Left kidney (tissue), 2 donors: Measurements from ENCODE around the gene ABR. TPM values are rescaled to one million over a fixed set of nuclear protein-coding genes. Genes with fewer than 3 reads are reported as not detected.
"Not testable (repeated sequence)": the region's sequence is repeated elsewhere in the genome, so short reads cannot be mapped to it uniquely, and the experiment has no call there.

ENCODE experiments used
- DNase-seq: peaks from one replicate; pipeline ENCODE4 v3.0.0-alpha.2; 2013
- polyA plus RNA-seq: library from polyadenylated mRNA; unstranded; fragments of 120-200 nt; gene quantifications from one replicate; pipeline ENCODE4 v1.2.1, GENCODE V29; 2013; ENCODE audit not compliant: insufficient read length

Gene ABR
- polyA plus RNA-seq, 1 donor: 49.2 TPM

DNA sequence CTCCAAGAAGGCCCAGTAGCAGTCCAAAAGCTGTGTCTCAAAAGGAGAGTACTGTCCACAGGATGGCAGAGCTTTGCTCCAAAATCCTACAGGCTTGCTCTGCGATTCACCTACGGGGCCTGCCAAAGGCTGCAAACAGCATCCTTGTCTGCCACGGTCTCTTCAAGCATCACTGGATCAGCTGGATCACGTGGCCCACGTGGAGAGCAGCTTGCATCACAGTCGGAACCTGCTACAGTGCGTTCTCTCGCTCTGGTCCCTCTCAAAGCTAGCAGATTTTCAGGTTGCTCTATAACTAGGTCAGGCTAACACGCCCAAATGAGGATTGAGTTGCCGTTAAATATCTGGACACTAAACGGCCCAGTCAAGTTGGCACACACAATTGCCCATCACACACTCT, 191.2 kb downstream of the ABR start:
- no peak for DNase-seq

GRCh38 chr17:987931-988330, 191.8 kb downstream of the ABR start:
- DNase-seq: no peak

- DNase-seq: no peak
Measured at GRCh38 chr17:986322-986929, 193.4 kb downstream of the ABR start.

GRCh38 chr17:983921-984320, 195.9 kb downstream of the ABR start:
- DNase-seq: no peak

GRCh38 chr17:981292-981658, 198.5 kb downstream of the ABR start:
- no peak for DNase-seq

- DNase-seq: peak; percentile 91
Measured at GRCh38 chr17:980406-981291, 199.1 kb downstream of the ABR start.

DNA sequence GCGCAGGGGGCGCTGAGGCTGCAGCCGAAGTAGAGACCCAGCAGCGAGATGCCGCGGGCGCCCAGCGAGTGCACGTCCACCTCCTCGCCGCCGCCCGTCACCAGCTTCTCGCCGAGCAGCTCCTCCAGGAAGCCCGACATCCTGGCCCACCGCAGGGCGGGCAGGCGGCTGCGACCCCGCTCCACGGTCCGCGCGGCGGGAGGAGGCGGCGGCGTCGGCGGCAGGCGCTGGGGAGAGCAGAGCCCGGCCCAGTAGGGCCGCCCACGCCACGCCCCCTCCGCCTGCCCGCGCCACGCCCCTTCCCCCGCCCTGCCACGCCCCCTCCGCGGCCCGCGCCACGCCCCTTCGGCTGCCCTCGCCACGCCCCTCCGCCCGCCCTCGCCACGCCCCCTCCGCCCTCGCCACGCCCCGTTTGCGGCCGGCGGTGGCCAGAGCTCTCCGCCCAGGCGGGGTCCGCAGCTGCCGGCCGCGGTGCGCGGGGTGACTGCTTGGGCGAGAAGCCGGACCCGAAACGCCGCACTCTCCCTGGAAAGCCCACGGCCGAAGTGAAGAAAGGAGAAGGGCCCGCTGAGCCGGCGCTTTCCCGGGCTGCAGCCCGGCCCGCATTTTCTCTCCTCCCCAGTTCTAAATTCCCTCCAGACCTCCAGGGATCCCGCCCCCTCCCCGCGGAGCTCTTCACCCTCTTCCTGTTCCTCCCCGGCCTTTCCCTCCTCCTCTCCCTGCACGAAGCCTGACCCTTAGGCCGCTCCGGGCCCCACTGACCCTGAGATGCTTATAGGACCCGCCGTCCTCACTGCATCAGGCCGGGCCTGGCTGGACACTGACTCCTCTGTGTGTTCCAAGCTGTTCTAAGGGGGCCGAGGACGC, 200.0 kb downstream of the ABR start, which contains the start of gene NXN:
Gene NXN (minus strand): TSS at position 238 of the 867 bp plus-strand sequence.
- peak; percentile 73 for DNase-seq

GRCh38 chr17:979212-979538, 200.6 kb downstream of the ABR start:
- no peak for DNase-seq

- DNase-seq: no peak
Measured at GRCh38 chr17:978103-979093, 201.4 kb downstream of the ABR start.

- DNase-seq: no peak
Measured at GRCh38 chr17:977166-977565, 202.6 kb downstream of the ABR start.

DNA sequence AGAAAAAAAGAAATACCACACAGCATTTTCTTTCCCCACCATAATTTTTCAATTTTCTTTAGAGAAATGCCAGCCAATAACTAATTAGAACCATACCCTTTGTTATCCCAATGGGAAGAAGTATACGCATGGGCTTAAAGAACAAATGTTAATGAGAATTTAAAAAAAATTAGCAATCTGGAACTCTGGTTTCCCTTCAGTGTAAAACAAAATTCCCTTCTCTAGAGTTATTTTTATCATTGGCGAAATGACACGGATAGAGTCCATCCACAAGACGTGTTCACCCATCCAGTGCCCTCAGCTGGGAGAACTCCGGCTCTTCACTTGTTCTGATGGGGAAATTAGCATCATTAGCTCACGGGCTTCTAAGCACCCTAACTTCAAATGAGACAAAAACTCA, 203.5 kb downstream of the ABR start:
- no peak for DNase-seq

- no peak for DNase-seq
Measured at GRCh38 chr17:975371-975915, 204.3 kb downstream of the ABR start.

- not testable (repeated sequence) for DNase-seq
Measured at GRCh38 chr17:974778-975177, 205.0 kb downstream of the ABR start.

DNA sequence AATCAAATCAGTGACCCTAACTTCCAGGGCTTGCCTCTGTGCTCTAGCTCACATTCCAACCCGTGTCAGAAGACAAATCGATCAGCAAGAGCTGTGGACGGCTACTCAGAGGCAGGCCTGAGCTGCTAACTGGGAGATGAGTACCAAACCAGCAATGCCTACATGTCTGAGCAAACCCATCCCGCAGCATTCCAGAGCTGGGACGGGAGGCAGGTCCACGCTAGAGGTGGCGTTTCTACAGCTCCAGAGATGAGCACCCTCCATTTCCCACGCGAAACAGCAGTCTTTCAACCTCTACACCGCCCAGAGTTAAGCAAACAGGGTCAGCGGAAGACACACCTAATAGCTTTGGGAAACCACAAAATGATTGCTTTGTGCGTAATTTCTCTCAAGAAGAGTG, 206.7 kb downstream of the ABR start:
- DNase-seq: no peak

GRCh38 chr17:971861-972260, 207.9 kb downstream of the ABR start:
- not testable (repeated sequence) for DNase-seq

GRCh38 chr17:970364-970763, 209.4 kb downstream of the ABR start:
- DNase-seq: no peak

DNA sequence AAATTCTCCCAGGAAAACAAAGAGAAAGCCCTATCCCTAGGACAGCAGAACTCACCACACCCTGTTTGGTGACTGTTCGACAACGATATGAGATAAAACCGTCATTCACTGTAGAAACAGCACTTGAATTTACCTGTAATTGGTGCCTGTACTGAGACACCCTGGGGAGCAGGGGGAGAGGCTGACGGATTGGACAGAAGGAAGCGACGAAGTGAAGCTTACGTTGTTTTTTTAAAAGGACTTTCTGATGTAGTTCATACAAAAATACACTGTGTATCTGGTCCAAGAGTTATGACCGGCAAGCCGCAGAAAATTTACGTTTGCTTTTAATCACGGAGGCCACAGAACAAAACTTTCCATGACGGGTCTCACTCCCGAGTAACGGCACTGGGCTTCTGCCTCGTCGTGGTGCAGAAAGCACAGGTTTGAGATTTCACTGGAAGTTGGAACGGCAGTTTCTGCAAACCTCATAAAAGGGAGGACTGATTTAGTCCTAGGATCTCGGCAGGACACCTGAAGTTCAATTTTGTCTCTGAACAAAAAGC, 209.9 kb downstream of the ABR start:
- no peak for DNase-seq

DNA sequence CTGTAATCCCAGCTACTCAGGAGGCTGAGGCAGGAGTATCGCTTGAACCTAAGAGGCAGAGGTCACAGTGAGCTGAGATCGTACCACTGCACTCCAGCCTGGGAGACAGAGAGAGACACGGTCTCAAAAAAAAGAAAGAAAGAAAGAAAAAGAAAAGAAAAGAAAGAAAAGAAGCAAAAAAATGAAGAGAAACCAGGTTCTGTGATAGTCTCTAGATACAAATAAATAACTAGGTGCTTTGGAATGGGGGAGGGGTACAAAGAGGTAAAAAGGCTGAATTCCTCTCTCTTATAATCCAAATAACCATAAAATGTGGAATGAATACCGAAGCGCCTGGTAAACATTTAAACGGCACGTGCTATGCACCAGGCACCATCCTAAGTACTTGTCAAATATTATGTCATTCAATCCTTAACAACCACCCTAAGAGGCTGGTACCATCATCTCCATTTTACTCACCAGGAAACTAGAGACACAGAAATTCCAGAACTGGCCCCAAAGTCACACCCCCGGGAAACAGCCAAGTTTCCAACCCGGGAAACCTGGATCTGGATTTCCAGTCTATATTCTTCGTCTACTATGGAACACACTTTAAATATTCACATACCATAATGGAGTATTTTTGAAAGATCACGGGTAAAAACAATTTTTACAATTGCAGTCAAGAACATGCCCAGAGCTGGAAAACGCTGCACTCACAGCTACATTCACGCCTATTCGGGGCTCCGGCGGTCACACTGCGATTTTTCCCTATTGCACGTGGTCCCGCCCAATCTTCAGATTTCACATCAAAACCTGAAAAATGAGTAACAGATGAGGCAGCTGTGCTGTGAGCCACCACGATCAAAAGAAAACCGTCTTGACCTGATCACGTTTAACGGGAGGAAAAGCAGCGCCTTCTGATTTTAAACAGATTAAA, 210.7 kb downstream of the ABR start:
- DNase-seq: no peak

- no peak for DNase-seq
Measured at GRCh38 chr17:967122-967521, 212.7 kb downstream of the ABR start.
